Activated CD8-positive, alpha-beta memory T cell treated with anti-CD3 and anti-CD28 coated beads for 48 hours (primary cell): ENCODE measurements around the gene HRH2.
"Not testable (repeated sequence)": the region's sequence is repeated elsewhere in the genome, so short reads cannot be mapped to it uniquely, and the experiment has no call there.

ENCODE experiments used
- DNase-seq, 3 experiments: peaks; one replicate each; pipeline ENCODE4 v3.0.0-alpha.2; 2020; ENCODE audit warnings: low read depth in 2 of 3, low spot score in 2 of 3

The HRH2 gene

GRCh38 chr5:175738126-175738525 is 80.3 kb downstream of the HRH2 start:
- no peak for DNase-seq

GRCh38 chr5:175738602-175739133 is 80.8 kb downstream of the HRH2 start:
- no peak for DNase-seq

GRCh38 chr5:175740014-175740413 is 82.1 kb downstream of the HRH2 start:
- no peak for DNase-seq

DNA sequence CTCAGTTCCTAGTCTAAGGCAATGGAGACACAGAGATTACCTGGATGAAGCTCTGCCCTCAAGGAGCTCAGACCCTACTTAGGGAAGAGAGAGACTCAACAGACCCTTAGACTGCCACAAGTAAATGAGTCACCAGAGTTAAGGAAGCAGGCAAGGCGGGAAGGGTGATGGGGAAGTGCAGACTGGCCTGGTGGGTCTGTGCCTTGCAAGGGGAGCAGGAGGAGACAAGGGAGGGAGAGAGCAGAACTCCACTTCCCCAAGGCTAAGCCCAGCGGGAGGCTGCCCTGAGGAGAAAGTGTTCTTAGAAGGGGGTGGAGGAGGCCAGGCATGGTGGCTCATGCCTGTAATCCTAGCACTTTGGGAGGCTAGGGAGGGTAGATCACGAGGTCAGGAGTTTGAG is 83.7 kb downstream of the HRH2 start:
- DNase-seq = no peak

DNA sequence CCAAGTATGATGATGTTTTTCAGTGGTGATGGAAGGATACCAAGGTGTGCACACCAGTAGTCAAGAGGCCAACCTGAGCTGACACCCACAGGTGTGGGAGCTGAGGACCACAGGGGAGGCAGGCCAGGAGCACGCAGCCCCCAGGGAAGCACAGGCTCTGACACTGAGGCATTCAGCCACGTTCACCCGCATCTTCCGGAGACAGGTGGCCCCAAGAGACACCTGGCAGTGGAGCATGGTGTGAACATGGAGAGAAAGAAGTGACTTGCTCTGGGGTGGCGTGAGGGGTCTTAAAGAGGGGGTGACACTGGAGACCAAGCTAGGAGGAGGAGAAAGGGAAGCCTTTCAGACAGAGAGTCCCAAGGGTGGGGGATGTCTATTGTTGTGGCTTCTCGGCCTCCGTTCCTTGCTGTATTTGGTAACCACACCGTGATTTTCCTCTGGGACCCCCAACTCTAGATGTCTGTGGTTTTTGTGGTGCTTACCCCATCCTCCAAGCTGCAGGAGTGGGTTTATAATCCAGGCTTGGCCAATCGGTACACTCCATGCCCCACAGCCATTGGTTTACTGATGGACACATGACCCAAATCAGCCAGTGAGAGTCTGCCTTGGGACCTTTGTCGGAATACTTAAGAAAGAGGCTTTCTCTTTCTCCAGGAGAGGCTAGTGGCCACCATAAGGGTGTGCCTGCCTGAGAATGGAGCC is 84.6 kb downstream of the HRH2 start:
- no peak for DNase-seq

DNA sequence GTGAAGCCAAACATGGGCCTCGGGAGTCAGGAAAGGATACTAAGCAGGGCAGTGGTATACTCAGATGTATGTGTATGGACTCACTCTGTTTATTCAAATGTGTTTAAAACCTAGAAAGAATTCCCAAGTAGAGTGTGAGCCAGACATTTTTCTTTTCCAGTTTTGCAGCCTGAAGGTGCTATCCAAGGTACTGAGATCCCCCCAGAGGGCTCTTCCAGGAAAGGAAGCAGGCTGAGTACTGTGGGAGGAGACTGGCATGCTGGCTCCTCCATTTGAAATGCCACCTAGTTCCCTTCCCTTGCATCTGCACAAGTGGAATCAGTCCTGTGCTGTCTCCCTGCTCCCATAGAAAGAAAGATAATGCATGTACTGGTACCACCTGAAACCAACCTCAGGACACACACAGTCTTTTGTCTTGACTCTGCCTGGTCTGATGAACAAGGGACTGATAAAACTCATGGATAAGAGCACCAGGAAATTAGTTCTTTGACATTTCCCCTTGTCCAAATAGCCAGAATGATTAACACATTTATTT is 85.9 kb downstream of the HRH2 start:
- no peak for DNase-seq

- no peak for DNase-seq
These were observed 87.3 kb downstream of the HRH2 start for GRCh38 chr5:175745210-175745609.

GRCh38 chr5:175746851-175747250 is 89.0 kb downstream of the HRH2 start:
- no peak for DNase-seq

GRCh38 chr5:175747539-175748060 is 89.7 kb downstream of the HRH2 start:
- DNase-seq = no peak

- no peak for DNase-seq
These were observed 90.8 kb downstream of the HRH2 start for GRCh38 chr5:175748650-175749049.

- DNase-seq = no peak
These were observed 91.7 kb downstream of the HRH2 start for GRCh38 chr5:175749591-175749990.

GRCh38 chr5:175750511-175750931 is 92.7 kb downstream of the HRH2 start:
- no peak for DNase-seq

- DNase-seq = no peak
These were observed 93.5 kb downstream of the HRH2 start for GRCh38 chr5:175751369-175751768.

DNA sequence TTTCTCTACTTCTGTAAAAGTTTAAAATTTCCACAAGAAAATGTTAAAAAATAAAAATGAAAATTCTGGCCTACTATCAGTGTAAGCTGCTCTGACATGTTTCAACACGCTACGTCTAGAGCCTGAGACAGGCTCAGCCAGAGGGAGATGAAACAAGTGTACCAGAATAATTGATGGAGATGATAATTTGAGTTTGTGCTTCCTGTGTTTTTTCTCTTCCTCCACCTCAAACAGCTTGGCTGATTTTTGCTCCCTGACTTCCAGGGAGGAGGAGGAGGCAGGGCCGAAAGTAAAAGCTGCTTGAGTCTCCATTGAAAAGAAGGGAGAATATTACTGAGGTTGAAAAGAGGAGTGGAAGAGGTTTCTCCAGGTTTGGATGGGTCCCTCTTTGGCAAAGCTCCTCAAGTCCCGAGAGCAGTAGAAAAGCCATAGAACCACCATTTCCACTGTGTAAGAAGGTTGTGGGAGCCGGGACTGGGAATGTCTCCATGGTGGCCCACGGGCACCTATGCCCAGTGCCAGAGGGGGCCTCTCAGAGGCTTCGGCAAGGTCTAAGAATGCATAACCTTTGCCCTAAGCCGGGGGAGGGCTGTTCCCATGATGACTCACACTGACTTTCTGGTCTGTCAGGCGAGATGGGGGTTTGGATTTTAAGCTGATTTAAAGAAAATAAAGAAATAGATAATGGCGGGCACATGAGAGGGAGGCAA is 95.1 kb downstream of the HRH2 start:
- no peak for DNase-seq

- no peak for DNase-seq
These were observed 95.9 kb downstream of the HRH2 start for GRCh38 chr5:175753536-175754402.

GRCh38 chr5:175759991-175760390 is 102.1 kb downstream of the HRH2 start:
- not testable (repeated sequence) for DNase-seq
